HG03457 (cell line): ENCODE data around the gene HS1BP3.

Source experiments
- ATAC-seq: cut with Tn5 transposase; IDR thresholded peaks from one replicate; pipeline ENCODE4 v1.9.1; 2021; ENCODE audit warnings: moderate number of reproducible peaks; ENCODE audit not compliant: unreplicated experiment

The HS1BP3 gene

DNA sequence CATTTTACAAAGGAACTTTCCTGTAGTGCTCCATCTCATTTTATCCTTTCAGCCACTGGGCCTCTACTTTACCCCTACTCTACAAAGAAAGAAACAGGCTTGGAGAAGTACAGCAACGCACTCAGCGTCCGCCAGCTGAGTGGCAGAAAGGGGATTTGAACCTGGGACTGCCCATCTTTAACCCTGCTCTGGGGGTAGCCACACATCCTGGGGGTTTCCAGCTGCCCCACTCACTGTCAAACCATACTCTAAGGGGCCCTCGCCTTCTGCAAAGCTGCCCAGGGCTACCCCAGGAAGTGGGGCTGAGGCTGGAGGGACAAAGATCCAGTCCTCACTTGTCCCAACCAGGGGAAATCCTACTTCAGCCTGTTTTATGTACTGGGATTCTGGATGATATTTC is 17.9 kb downstream of the HS1BP3 start:
- no peak for ATAC-seq

- ATAC-seq, result no peak
These were observed 18.4 kb downstream of the HS1BP3 start for GRCh38 chr2:20632446-20632990.

GRCh38 chr2:20631617-20632307 is 19.1 kb downstream of the HS1BP3 start:
- no peak for ATAC-seq

DNA sequence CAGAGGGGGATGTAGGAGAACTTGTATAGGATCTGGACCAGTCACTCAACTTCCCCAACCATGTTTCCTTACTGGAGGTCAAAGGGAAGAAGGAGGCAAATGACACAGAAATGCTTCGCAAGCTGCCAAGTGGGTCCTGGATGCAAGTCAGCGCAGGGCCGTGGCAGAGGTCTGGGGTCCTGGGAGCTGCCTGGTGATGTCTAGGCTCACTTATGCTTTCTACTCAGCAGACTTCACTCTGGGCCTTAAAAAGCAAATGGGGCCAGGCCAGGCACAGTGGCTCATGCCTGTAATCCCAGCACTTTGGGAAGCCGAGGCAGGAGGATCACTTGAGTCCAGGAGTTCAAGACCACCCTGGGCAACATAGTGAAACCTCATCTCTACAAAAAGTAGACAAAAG is 19.9 kb downstream of the HS1BP3 start:
- no peak for ATAC-seq

DNA sequence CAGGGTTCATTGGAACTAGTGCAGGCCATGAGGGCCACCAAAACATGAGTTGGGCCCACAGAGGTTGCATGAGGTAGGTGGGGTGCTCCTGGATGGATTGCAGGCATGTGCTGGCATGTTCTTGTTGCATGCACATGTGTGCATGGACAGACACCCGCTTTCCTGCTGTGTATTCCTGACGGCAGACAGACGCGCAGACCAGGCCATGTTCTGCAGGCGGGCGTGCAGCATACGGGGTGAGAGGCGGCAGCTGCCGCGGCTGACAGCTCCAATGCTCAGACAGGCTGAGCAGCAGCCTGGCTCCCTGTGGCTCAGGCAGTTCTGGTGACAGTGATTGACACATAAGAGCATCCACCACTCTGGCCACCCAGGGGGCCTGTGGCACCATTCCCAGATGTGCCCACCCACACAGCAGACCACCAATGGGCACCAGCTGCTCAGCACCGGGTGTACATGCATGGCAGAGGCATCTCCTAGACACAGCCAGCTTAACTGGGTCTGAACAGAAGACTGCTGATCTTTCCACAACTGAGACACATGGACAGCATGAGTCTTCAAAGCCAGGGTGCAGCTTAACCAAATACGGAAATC is 21.2 kb downstream of the HS1BP3 start:
- no peak for ATAC-seq

DNA sequence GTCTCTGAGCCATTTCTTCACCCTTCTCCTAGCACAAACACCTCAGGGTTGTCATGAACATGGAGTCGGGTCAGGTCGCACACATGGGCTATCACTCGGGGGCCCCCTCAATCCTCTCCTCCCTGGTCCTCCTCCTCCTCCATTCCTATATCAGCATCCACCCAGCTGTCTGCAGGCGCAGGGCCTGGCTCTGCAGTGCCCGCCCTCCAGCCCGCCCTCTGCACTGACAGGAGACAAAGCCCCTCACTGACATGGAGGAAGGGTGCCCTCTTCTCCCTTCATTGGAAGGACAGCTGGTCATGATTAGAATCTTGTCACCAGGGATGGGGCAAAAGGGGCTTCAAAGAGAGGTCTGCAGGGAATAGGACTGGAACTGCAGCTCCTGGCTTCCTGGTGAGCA is 21.7 kb downstream of the HS1BP3 start:
- ATAC-seq, result no peak

- no peak for ATAC-seq
These were observed 23.1 kb downstream of the HS1BP3 start for GRCh38 chr2:20627712-20628380.

- ATAC-seq, result no peak
These were observed 24.0 kb downstream of the HS1BP3 start for GRCh38 chr2:20626698-20627513.

- no peak for ATAC-seq
These were observed 24.6 kb downstream of the HS1BP3 start for GRCh38 chr2:20626392-20626697.

GRCh38 chr2:20625491-20626391 is 25.2 kb downstream of the HS1BP3 start:
- no peak for ATAC-seq

DNA sequence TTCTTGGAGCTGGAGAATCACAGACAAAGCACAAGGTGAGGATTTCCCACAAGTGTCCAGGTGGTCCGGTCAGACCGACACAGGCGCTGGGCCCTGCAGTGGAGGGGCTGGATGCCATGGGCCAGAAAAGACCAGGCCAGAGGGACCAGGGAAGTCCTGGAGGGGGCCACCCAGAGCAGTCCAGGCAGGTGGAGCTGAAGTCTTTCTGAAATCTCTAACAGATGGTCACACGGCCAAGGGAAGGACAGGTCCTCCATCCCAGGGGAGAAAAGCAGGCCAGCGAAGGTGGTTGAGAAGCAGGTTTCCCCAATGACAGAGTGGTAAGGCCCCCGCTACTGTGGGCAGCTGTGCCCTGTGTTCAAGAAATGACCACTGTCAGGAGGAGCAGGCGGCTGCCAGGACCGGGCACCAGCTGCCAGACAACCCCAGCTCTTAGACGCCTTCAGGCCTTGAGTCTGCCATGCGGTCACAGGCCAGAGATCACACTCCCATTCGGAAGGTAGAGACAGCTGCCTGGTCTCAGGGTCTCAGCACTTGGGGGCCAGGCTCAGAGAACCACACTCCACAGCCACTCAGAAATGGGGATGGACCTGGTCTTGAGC is 25.9 kb downstream of the HS1BP3 start:
- no peak for ATAC-seq

GRCh38 chr2:20624156-20624883 is 26.6 kb downstream of the HS1BP3 start:
- ATAC-seq, result no peak

DNA sequence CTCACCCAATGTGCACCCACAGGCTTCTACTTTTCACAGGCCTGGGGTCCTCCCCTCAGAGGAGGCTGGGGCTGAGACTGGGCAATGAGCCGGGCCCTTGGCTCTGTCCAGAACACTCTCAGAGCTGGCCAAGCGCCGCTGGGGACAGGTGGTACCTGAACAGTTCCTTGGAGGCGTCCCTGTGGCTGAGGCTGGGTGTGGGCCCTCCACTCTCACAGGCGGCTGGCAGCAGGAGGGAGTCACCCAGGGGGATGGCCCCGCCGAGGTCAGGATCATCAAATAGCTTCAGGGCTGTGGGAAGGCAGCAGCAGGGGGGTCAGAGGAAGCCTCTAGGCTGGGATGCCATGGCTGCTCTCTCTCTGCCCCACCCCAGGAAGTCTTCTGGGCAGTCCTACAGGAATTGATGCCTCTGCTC is 27.1 kb downstream of the HS1BP3 start:
- no peak for ATAC-seq

- ATAC-seq, result no peak
These were observed 27.7 kb downstream of the HS1BP3 start for GRCh38 chr2:20623241-20623640.

DNA sequence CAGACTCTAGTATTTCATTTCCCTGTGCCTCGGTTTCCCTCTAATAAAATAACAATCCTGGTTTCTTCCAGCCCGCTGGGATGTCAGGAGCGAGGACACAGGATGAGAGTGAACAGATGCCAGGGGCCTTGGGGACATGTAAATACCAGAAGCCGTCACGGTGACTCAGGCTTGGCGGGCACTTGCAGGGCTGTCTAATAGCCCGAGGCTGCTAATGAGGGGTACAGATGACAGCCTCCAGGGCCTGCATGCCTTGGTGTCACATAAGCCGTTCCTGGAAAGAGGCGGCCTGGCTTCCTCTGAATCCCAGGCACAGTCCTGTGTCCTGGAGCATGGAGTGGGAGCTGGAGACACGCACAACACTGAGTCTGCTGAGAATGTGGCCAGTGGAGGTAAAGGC is 28.2 kb downstream of the HS1BP3 start:
- ATAC-seq, result no peak

DNA sequence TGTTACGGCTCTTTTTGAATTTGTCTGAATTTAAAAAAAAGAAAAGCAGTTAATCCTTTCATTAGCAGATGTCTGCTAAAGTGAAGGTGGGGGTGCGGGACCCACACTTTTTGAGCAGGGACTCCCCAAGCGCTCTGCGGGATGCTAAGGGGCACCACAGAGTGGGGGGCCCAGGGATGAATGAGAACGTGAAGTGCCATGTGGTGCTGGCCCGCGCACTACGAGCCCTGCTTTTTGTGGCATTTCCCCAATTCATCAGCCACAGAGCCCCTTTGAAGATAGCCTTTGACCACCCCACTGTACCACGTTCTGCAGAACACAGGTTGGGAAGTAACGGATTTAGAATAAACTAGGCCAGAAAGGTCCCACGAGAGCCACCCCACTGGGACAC is 28.6 kb downstream of the HS1BP3 start:
- ATAC-seq, result no peak

GRCh38 chr2:20621366-20622295 is 29.3 kb downstream of the HS1BP3 start:
- no peak for ATAC-seq

DNA sequence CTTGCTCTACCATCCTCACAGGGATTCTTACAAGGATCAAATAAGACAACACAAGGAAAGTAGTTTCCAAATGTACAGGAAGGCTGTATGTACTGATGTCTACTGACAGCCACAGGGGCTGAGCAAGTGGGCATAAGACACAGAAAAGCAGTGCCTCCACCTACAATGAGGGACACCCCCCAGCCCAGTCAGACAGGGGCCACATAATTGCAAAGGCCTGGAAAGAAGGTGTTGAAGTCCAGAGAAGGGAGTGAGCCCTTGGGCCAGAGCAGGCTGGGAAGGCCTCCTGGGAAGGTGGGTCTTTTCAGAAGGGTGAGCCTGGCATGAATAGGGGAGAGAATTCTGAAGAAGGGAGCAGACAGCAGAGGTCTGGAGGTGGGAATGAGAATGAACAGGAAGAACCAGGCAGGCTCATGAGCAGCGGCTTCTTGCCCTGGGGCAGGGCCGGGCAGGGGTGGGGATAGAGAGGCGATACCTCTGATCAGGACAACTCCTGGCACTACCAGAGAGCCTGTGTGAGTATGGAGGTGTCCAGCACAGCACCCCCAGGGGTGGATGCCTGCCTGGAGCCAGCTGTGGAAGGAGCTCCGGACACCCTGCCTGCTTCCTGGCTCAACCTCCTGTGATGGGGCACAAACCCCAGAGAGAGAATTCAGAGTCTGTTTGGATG is 30.1 kb downstream of the HS1BP3 start:
- ATAC-seq, result no peak
